Skeletal muscle satellite cell (primary cell): ENCODE measurements around the gene VWF.
"Not testable (repeated sequence)": the region's sequence is repeated elsewhere in the genome, so short reads cannot be mapped to it uniquely, and the experiment has no call there.

ENCODE experiments used
- H3K27me3 ChIP-seq: 2 replicates; pipeline ENCODE4 v1.7.0; 2013; ENCODE audit warnings: low read length; ENCODE audit not compliant: control insufficient read depth, insufficient read depth
- H3K36me3 ChIP-seq: 2 replicates; pipeline ENCODE4 v1.7.0; 2013; ENCODE audit warnings: mild to moderate bottlenecking, control low read depth, low read length; ENCODE audit not compliant: insufficient read depth
- H3K4me1 ChIP-seq: 2 replicates; pipeline ENCODE4 v1.7.0; 2013; ENCODE audit warnings: low read length; ENCODE audit not compliant: control insufficient read depth, insufficient read depth
- H3K4me2 ChIP-seq: 2 replicates; pipeline ENCODE4 v1.7.0; 2013; ENCODE audit warnings: mild to moderate bottlenecking, low read length
- H3K4me3 ChIP-seq: 2 replicates; pipeline ENCODE4 v1.7.0; 2013; ENCODE audit warnings: low read length
- H3K9ac ChIP-seq: 2 replicates; pipeline ENCODE4 v1.7.0; 2013; ENCODE audit warnings: mild to moderate bottlenecking, low read depth, low read length, moderate library complexity
- H3K9me3 ChIP-seq: replicated peaks from 2 replicates; pipeline ENCODE4 v1.7.0; 2013; ENCODE audit warnings: mild to moderate bottlenecking, control low read depth, low read length

VWF gene

DNA sequence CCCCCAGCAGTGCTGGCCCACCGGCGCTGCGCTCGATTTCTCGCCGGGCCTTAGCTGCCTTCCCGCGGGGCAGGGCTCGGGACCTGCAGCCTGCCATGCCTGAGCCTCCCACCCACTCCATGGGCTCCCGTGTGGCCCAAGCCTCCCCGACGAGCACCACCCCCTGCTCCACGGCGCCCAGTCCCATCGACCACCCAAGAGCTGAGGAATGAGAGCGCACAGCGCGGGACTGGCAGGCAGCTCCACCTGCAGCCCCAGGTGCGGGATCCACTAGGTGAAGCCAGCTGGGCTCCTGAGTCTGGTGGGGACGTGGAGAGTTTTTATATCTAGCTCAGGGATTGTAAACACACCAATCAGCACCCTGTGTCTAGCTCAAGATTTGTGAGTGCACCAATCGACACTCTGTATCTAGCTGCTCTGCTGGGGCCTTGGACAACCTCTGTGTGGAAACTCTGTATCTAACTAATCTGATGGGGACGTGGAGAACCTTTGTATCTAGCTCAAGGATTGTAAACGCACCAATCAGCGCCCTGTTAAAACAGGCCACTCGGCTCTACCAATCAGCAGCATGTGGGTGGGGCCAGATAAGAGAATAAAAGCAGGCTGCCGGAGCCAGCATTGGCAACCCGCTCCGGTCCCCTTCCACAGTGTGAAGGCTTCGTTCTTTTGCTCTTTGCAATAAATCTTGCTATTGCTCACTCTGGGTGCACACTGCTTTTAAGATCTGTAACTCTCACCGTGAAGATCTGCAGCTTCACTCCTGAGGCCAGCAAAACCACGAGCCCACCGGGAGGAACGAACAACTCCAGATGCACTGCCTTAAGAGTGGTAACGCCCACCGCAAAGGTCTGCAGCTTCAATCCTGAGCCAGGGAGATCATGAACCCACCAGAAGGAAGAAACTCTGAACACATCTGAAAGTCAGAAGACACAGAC is 18.2 kb upstream of the VWF start:
- H3K4me3 ChIP-seq, H3K9ac ChIP-seq, H3K9me3 ChIP-seq, H3K36me3 ChIP-seq, H3K27me3 ChIP-seq, H3K4me2 ChIP-seq: not testable (repeated sequence)
- H3K4me1 ChIP-seq = peaks cover 13% of the 10 kb centered on the region

GRCh38 chr12:6141731-6142367 is 17.4 kb upstream of the VWF start:
- not testable (repeated sequence) for H3K27me3 ChIP-seq, H3K4me3 ChIP-seq, H3K4me2 ChIP-seq, H3K36me3 ChIP-seq, H3K9ac ChIP-seq, H3K9me3 ChIP-seq
- peaks cover 13% of the 10 kb centered on the region for H3K4me1 ChIP-seq

GRCh38 chr12:6140651-6141447 is 16.4 kb upstream of the VWF start:
- no peak overlapping the region for H3K4me2 ChIP-seq
- no peak overlapping the region for H3K4me3 ChIP-seq
- H3K27me3 ChIP-seq = no peaks in the 10 kb centered on the region
- H3K36me3 ChIP-seq = no peaks in the 10 kb centered on the region
- no peak overlapping the region for H3K9ac ChIP-seq
- H3K9me3 ChIP-seq = no peaks in the 10 kb centered on the region
- H3K4me1 ChIP-seq = peaks cover 13% of the 10 kb centered on the region

GRCh38 chr12:6135071-6135470 is 10.6 kb upstream of the VWF start:
- no peaks in the 10 kb centered on the region for H3K27me3 ChIP-seq

DNA sequence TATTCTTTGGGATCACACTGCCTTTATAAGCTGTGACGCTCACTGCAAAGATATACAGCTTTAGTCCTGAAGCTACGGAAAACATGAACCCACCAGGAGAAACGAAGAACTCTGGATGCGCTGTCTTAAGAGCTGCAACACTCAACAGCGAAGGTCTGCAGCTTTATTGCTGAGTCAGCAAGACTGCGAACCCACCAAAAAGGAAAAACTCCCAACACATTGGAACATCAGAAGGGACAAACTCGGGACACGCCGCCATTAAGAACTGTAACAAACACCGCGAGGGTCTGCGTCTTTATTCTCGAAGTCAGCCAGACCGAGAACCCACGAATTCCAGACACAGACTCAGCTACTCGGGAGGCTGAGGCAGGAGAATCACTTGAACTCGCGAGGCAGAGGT is 9.2 kb upstream of the VWF start:
- no peaks in the 10 kb centered on the region for H3K9me3 ChIP-seq
- H3K4me1 ChIP-seq = no peaks in the 10 kb centered on the region
- H3K36me3 ChIP-seq = no peaks in the 10 kb centered on the region
- H3K9ac ChIP-seq = no peak overlapping the region
- no peak overlapping the region for H3K4me3 ChIP-seq
- no peak overlapping the region for H3K4me2 ChIP-seq
- H3K27me3 ChIP-seq = no peaks in the 10 kb centered on the region

More at GRCh38 chr12:6135071-6135470, 10.6 kb upstream of the VWF start:
- Histone ChIP-seq H3K4me1 (no peaks in the 10 kb centered on the region), H3K4me3 (no peak overlapping the region), H3K9me3 (no peaks in the 10 kb centered on the region), H3K36me3 (no peaks in the 10 kb centered on the region), H3K4me2 (no peak overlapping the region), H3K9ac (no peak overlapping the region)

DNA sequence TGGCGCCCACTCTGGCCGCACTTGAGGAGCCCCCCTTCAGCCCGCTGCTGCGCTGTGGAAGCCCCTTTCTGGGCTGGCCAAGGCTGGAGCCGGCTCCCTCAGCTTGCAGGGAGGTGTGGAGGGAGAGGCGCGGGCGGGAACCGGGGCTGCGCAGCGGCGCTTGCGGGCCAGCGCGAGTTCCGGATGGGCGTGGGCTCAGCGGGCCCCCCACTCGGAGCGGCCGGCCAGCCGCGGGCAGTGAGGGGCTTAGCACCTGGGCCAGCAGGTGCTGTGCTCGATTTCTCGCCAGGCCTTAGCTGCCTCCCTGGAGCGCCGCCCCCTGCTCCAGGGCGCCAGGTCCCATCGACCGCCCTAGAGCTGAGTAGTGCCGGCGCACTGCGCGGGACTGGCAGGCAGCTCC is 8.0 kb upstream of the VWF start:
- H3K9me3 ChIP-seq = no peaks in the 10 kb centered on the region
- H3K4me3 ChIP-seq = no peak overlapping the region
- no peaks in the 10 kb centered on the region for H3K4me1 ChIP-seq
- H3K27me3 ChIP-seq = no peaks in the 10 kb centered on the region
- no peak overlapping the region for H3K9ac ChIP-seq
- no peak overlapping the region for H3K4me2 ChIP-seq
- no peaks in the 10 kb centered on the region for H3K36me3 ChIP-seq

DNA sequence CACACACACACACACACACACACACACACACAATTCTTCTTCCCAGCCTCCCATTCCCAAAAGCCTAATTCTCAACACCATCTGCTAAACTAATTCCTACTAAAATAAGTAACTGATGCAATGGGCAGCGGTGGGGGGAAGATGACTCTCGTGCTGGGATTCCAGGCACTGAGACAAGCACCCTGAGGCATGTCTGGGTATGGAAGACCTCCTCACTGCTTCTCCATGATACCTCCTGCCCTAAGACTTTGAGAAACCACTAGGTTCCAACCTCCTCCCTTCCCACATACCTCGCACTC is 789 bp upstream of the VWF start:
- Histone ChIP-seq H3K4me2 (no peak overlapping the region), H3K9me3 (no peaks in the 10 kb centered on the region), H3K9ac (no peak overlapping the region), H3K4me3 (no peak overlapping the region), H3K4me1 (no peaks in the 10 kb centered on the region), H3K36me3 (no peaks in the 10 kb centered on the region), H3K27me3 (peaks cover 17% of the 10 kb centered on the region)

DNA sequence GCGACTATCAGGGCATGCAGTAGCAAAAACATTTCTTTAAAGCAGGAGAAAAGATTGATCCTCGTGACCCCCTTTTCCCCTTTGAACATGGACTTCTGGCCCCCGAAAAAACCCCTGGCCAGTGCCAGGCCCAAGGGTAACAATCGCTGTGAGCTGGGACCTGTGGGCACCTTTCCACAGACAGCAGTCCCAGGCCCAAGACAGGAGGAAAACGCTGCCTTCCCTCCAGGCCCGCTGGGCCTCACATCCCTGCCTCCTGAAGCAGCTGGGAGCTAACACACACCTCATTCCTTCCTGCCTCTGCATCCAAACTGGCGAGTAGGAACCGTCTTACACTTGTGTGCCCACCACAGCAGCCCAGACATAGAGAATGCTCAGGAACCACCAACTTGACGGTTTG is 1.2 kb downstream of the VWF start:
- Histone ChIP-seq H3K4me2 (no peak overlapping the region), H3K4me1 (no peaks in the 10 kb centered on the region), H3K36me3 (no peaks in the 10 kb centered on the region), H3K9me3 (no peaks in the 10 kb centered on the region), H3K4me3 (no peak overlapping the region), H3K9ac (no peak overlapping the region), H3K27me3 (peaks cover 22% of the 10 kb centered on the region)

- Histone ChIP-seq H3K4me3 (no peak overlapping the region), H3K4me1 (no peaks in the 10 kb centered on the region), H3K9me3 (no peaks in the 10 kb centered on the region), H3K4me2 (no peak overlapping the region), H3K27me3 (peaks cover 22% of the 10 kb centered on the region), H3K36me3 (no peaks in the 10 kb centered on the region), H3K9ac (no peak overlapping the region)
These were observed 2.3 kb downstream of the VWF start for GRCh38 chr12:6122201-6122600.

GRCh38 chr12:6120796-6121473 is 3.5 kb downstream of the VWF start:
- no peaks in the 10 kb centered on the region for H3K9me3 ChIP-seq
- H3K27me3 ChIP-seq = peaks cover 22% of the 10 kb centered on the region
- no peaks in the 10 kb centered on the region for H3K36me3 ChIP-seq
- H3K9ac ChIP-seq = no peak overlapping the region
- H3K4me2 ChIP-seq = no peak overlapping the region
- no peak overlapping the region for H3K4me3 ChIP-seq
- H3K4me1 ChIP-seq = peaks cover 6% of the 10 kb centered on the region

DNA sequence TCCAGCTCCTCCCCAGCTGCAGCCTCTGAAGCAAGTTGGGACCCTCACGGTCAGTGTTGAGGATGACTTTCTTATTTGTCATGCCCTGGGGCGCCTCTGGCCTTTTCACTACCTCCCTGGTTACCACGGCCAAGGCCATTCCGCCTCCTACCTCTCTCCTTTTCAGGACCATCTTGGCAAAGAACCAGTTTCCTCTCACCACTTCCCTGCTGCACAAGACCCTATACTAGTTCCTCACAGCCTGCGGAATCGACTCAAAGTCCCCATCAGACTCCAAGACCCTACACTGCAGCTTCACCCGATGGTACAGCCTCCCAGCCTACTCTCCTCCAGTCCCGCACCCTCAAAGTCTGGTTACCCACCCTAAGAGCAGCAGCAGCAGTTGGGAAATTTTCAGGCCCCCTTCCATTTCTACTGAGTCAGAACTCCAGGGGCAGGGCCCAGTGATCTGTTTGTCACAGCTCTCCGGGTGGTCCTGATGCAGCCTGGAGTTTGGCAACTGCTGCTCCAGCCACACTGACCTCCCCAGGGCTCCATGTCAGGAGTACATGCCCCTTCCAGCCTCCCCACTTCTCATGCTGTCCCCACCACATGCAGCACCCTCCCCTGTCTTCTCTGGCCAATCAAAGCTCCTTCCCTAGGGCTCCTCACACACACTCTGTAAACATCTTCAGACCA is 5.4 kb downstream of the VWF start:
- H3K27me3 ChIP-seq = peaks cover 22% of the 10 kb centered on the region
- H3K4me2 ChIP-seq = no peak overlapping the region
- no peak overlapping the region for H3K9ac ChIP-seq
- peaks cover 13% of the 10 kb centered on the region for H3K4me1 ChIP-seq
- H3K36me3 ChIP-seq = no peaks in the 10 kb centered on the region
- H3K9me3 ChIP-seq = no peaks in the 10 kb centered on the region
- H3K4me3 ChIP-seq = no peak overlapping the region
